GM18498 (cell line): ENCODE measurements around the gene DNAL4.

Source experiments
- ATAC-seq: cut with Tn5 transposase; IDR thresholded peaks from one replicate; pipeline ENCODE4 v1.9.1; 2021; ENCODE audit warnings: mild to moderate bottlenecking, moderate library complexity; ENCODE audit not compliant: unreplicated experiment

DNAL4 gene

DNA sequence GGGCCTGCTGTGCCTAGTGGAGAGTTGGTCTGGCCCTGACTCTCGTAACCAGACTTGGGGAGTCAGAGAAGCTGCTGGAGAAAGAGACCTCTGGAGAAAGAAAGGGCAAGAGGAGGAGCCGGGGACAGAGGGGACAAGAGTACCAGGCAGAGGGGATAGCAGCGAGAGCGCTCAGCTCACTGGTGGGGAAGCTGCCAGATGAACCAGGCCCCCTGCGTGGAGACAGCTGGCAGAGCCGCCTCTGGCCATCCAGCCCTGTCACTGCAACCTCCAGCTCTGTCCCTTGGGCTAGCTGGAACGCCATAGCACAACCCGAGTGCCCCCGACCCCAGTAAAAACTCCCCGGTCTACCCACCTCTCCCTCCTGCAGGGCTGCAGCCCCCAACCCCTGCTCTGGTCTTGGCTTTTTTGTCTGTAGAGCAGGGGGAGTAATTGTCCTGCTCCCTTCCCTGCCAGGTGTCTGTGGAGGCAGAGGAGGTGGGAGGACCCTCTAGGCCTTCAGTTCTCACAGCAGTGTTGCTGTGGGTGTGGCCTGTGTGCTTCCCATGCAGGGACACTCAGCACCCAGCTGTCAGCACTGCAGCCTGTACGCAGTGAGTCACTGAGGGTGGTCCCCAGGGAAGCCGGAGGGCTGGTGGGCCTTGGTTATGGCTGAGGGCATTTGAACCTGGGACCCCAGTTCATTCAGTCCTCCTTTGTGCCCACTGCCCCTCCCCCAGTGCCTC lies 33.3 kb downstream of the DNAL4 start:
- ATAC-seq: no peak

DNA sequence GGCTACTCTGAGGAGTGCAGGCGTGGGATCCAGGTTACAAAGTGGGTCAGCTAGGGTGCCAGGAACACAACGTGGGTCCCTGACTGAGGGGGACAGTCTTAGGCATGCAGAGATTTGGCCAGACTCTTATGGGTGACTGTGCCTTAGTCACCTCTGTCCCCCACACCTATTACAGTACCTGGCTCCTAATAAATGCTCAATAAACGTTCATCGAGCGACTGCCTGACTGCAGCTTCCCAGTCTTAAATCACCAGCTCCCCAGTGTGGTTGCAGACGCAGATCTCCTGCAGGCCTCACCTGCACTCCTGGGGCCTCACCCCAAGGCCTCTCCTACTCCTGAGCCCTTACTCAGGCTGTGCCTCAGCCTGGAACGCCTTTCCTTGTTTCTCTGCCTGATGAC lies 34.9 kb downstream of the DNAL4 start:
- ATAC-seq: no peak

DNA sequence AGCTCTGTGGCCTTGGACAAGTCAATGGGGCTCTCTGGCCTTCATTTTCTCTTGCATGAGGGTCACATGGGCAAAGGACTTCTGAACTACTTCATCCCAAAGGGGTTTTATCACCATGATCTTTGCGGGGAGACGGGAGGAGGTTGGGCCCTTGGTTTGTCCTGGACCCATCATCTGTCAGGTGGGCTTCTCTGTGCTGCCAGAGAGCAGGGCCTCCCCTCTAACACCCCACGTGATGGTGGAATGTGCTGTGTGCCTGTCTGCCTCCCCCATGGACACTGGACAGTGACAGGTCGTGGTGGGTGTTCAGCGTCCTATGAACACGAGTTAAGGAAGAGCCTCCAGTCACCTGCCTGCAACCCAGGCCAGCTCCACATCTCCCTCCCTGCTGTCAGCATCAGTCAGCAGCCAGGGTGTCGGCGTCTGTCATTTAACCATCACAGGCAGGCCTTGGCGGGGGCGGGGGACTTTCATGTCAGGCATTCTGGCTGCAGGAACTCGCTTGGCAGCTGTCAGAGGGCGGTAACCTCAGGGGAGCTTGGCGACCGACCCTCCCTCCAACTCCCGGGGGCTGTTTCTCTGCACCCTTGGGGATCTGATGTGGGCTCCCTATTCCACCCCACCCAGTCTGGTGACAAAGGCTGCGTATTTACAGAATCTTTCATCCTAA lies 35.5 kb downstream of the DNAL4 start:
- ATAC-seq: no peak

GRCh38 chr22:38757464-38757757 lies 36.5 kb downstream of the DNAL4 start:
- ATAC-seq: no peak

GRCh38 chr22:38756711-38757463 lies 37.1 kb downstream of the DNAL4 start:
- ATAC-seq: no peak

GRCh38 chr22:38755911-38756532 lies 37.9 kb downstream of the DNAL4 start, which contains the start of gene SUN2:
Gene SUN2, minus strand, starts transcription at chr22:38755998. Its CDS starts 3,370 bp downstream, at chr22:38752628.
- ATAC-seq: peak; percentile 71

DNA sequence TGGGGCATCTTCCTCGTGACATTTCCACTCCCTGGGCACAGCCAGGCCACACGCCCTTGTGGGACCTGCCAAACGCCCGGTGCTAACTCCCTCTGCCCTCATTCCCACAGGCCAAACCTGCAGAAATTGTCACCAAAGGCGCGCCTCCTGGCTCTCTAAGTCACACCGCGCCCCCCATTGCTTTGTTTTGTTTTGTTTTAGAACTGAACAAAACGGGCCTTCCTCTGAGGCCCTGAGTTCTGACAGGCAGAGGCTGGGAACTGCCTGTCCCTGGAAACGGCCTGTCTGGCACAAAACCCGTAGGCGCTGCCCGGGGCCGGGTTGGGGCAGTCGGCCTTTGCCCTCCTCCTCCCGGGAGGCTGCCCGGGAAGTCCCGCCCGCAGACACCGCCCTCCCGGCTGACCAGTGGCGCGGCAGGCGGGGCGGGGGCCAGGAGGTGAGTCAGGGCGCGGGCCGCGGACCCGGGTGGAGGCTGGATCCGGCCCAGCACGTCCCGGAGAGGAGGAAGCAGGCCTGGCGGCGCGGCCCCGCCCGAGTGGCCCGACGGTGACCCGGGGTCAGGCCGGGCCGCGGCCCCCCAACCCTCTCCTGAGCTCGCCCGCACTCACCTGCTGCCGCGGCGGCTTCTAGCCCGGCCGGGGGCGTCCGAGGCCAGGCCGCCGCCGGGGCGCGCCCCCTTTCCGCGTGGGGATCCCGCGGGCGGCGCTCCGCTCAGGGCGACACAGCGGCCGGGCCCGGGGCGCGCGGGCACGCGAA lies 38.6 kb downstream of the DNAL4 start:
- peak; percentile 42 for ATAC-seq

GRCh38 chr22:38754751-38755154 lies 39.2 kb downstream of the DNAL4 start:
- no peak for ATAC-seq

DNA sequence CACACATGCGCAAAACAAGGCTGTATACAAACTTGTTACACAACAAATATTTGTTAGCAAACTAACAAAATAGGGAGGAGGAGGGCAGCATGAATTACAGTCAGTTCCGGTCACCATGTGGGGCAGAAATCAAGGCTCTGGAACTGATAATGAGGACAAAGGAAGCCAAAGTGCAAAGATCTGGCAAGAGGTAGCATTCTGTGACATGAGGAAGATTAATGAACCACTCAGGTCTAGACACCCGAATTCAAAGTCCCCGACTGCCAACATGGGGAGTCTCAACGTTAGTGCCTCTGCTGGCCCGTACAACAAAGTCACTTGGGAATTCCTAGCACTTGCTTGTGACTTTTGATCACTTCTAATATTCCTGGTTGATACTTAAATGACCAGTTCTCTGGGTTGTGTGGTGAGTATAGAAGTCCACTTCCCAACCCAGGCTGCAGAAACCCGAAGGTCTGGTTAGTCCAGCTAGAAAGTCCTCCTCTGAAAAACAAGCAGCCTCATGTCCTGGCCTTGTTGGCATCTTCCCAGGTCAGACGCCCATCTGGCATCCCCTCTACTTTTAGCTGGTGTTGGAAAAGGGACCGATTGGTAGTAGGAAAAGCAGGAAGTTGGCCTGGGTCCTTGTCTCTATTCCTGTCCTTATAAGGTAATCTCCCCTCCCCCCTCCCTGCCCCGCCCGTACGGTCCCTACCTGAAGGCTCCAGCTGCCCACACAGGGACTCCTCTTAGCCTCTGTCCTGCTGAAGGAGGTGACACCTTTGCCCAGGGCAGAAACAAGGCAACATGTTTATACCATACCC lies 39.8 kb downstream of the DNAL4 start:
- ATAC-seq: no peak

DNA sequence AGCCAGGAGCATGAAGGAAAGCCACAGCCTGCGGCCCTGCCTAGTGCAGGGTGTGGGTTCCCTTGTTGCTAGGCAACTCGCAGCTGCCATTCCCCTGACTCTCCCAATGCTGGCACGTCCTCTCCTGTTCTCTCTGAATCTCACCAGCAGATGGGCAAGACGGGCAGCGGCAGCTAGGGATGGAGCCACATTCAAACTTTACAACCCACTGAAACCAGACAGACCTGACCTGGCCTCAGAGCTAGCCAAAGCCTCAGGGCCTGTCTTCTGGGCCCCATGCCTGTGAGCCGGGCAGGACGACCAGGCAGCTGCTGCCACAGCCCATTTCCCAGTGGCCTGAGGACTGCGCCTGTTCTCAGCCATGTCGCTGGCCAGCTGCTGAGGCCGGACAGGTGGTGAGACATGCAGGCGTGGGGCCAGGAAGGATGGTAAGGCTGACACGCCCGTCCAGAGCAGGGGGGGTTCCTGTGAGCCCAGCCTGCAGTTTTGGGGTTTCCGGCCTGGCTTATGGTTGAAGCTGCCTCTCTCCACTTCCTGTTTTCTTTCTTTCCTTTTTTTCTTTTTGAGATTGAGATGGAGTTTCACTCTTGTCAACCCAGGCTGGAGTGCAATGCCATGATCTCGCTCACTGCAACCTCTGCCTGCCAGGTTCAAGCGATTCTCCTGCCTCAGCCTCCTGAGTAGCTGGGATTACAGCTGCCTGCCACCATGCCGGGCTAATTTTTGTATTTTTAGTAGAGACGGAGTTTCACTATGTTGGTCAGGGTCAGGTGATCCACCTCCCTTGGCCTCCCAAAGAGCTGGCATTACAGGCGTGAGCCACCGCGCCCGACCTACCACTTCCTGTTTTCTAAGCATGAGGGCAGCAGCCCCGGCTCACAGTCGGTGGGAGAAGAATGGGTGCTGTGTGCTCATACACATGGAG lies 42.3 kb downstream of the DNAL4 start:
- ATAC-seq: peak; percentile 41

- no peak for ATAC-seq
Observed at GRCh38 chr22:38751066-38751421, 42.9 kb downstream of the DNAL4 start.

DNA sequence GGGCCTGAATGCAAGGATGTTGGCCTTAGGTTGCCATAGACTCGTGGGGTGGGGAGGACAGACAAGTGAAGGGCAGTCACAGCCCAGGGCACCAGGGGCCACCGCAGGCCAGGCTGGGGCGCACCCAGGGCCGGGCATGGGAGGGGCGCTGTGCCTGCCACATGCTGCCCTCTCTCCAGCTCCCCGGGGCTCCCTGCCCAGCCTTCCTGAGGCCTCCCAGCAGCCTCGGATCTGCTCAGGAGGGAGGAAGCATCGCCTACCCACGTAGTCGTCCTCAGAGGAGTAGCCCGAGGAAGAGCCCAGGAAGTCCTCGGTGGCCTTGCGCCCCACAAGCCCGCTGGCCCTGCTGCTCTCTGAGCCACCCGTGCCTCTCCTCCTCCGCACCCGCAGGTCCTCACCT lies 43.3 kb downstream of the DNAL4 start:
- ATAC-seq: no peak

- no peak for ATAC-seq
Observed at GRCh38 chr22:38750104-38750503, 43.8 kb downstream of the DNAL4 start.

DNA sequence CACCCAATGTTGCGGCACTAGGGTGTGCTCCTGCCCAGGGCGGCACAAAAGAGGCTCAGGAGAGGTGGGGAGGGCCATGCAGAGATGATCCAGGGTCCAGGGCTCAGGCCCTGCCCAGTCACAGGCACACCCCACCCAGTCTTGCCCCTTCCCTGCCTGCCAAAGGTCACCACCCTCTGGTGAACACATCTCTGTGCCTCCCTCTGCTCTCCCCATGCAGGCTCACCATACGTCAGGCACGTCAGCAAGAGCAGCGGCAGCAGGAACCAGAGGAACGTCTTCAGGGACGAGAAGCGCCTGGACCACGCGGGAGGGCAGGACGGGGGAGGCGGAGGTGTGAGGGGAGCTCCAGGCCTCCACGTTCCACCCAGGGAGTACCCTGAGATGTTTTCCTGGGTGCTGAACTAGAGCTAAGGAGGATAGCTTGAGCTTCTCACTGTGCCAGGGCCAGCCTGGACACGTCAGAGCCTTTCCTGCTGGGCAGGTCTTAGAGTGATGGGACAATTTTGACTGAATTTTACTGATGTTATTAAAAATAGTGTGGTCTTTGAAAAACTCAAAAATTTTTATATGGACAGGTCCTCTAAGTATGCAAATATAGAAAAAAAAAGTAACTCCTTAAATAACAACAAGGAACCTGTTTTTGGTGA lies 45.3 kb downstream of the DNAL4 start:
- no peak for ATAC-seq

DNA sequence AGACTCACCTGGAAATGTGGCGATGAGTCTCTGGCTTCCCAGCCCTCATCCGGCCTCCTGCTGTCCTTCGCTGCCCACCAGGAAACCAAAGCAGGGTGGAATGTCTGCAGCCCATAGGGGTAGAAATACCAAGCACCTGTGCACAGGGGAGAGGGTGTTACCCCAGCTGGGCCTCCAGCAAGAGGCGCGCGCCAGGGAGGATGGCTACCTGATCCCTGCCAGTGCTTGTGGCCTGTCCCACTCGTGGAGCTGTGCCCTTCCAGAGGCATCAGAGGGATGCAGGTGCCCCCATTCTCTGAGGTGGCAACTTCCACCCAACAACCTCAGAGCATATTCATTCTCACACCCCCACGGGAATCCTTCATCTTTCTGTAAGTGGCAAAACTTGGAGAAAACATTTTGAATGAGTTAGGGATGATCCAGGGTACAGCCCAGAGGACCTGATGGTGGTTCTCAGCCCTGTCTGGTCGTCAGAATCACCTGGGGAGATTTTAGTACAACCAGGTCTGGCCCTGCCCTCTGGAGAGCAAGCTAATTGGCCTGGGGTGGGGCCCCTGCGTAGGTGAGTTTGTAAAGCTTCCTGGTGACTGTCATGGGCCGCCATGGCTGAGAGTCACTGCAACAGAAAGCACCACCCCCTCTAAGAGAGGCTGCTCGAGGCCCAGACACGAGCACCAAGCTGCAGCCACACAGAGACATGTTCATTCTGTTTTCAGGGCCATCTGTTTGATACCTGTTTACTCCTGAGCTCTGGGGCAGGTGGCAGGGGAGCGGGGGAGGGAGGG lies 48.1 kb downstream of the DNAL4 start:
- no peak for ATAC-seq

DNA sequence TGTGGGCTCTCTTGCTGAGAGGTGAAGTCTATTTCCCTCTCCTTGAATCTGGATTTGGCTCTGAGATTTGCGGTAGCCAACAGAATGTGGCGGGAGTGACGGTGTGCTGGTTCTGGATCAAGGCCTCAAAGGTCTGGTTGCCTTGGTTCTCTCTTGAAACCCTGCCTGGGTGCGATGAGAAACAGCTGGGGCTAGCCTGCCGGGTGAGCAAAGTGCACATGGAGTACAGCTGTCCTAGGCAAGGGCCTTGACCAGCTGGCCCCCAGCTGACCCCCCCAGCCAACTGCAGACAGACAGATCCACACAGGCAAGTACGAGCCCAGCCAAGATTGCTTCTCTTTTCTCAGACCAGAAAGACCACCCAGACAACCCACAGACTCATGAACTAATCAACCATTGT lies 49.0 kb downstream of the DNAL4 start:
- ATAC-seq: no peak

GRCh38 chr22:38742176-38742942 lies 51.6 kb downstream of the DNAL4 start:
- no peak for ATAC-seq
